Suprapubic skin (tissue), 4 donors: Measurements from ENCODE around the gene EPN2.

ENCODE experiments used
- CTCF ChIP-seq, 2 donors: fragments of 200-600 bp in 1 of 2; fragments of 450-650 bp in 1 of 2; sonication (generic) in 1 of 2; IDR thresholded peaks; one replicate each; pipeline ENCODE4 v1.5.1; 2016 to 2019; ENCODE audit warnings: antibody characterized with exemption in 2 of 2, mild to moderate bottlenecking in 1 of 2, moderate library complexity in 1 of 2
- POLR2A ChIP-seq, 2 donors: fragments of 450-650 bp; IDR thresholded peaks; one replicate each; pipeline ENCODE4 v1.6.1; 2017; ENCODE audit warnings: antibody characterized with exemption in 2 of 2, mild to moderate bottlenecking in 2 of 2, moderate library complexity in 2 of 2
- POLR2AphosphoS5 ChIP-seq, 3 donors: sonication (generic); formaldehyde crosslinking; IDR thresholded peaks; one replicate each; pipeline ENCODE4 v1.6.1; 2017; ENCODE audit warnings: antibody characterized with exemption in 3 of 3

GRCh38 chr17:19375732-19376131 lies 138.6 kb downstream of the EPN2 start:
- TF ChIP-seq CTCF (IDR thresholded peaks at IDR 0.05) (no peak), POLR2AphosphoS5 (IDR thresholded peaks at IDR 0.05) (no peak), POLR2A (IDR thresholded peaks at IDR 0.05) (no peak)
